ENCODE measurements around the gene PRAMEF6. TPM values are rescaled to one million over a fixed set of nuclear protein-coding genes. Genes with fewer than 3 reads are reported as not detected.
"Not testable (repeated sequence)": the region's sequence is repeated elsewhere in the genome, so short reads cannot be mapped to it uniquely, and the experiment has no call there.

Gene PRAMEF6
- polyA plus RNA-seq: not detected
- long read RNA-seq, donor 1: 0 reads
- long read RNA-seq, donor 2: 0 reads
- long read RNA-seq, donor 3: 0 reads
- long read RNA-seq, donor 4: 0 reads
- long read RNA-seq, donor 5: 0 reads
- long read RNA-seq, donor 6: 0 reads
- long read RNA-seq, donor 7: 0 reads
- long read RNA-seq, donor 8: 0 reads
- long read RNA-seq, donor 9: 0 reads
- long read RNA-seq, donor 10: 0 reads
- long read RNA-seq, donor 11: 0 reads

GRCh38 chr1:12947480-12947879, at the start of gene PRAMEF6:
Gene PRAMEF6 (minus strand): TSS chr1:12947580. CDS start chr1:12942518, 5,062 bp downstream.
- not testable (repeated sequence) for H3K27ac ChIP-seq (ENCODE audit: low read length); H3K27me3 ChIP-seq (ENCODE audit: control insufficient read depth, insufficient read depth, low read length); H3K9me3 ChIP-seq (ENCODE audit: control insufficient read depth, low read depth, low read length); DNase-seq; H3K36me3 ChIP-seq (ENCODE audit: control insufficient read depth, insufficient read depth, low read length); H3K4me1 ChIP-seq (ENCODE audit: control insufficient read depth, insufficient read depth, low read length); H3K4me3 ChIP-seq (ENCODE audit: low read length)
- no CpG with 5 or more reads among the region's 4 CpGs for WGBS (ENCODE audit: insufficient coverage, low lambda C conversion rate)

- H3K36me3 ChIP-seq (ENCODE audit: control insufficient read depth, insufficient read depth, low read length); H3K27me3 ChIP-seq (ENCODE audit: control insufficient read depth, insufficient read depth, low read length); DNase-seq; H3K4me3 ChIP-seq (ENCODE audit: low read length); H3K9me3 ChIP-seq (ENCODE audit: control insufficient read depth, low read depth, low read length); H3K4me1 ChIP-seq (ENCODE audit: control insufficient read depth, insufficient read depth, low read length); H3K27ac ChIP-seq (ENCODE audit: low read length): not testable (repeated sequence)
- no CpG with 5 or more reads among the region's 5 CpGs for WGBS (ENCODE audit: insufficient coverage, low lambda C conversion rate)
These were observed 23.0 kb downstream of the PRAMEF6 start for GRCh38 chr1:12924368-12924767.

GRCh38 chr1:12921749-12922148, 25.6 kb downstream of the PRAMEF6 start:
- not testable (repeated sequence) for H3K4me3 ChIP-seq (ENCODE audit: low read length); H3K36me3 ChIP-seq (ENCODE audit: control insufficient read depth, insufficient read depth, low read length); DNase-seq; H3K27me3 ChIP-seq (ENCODE audit: control insufficient read depth, insufficient read depth, low read length); H3K27ac ChIP-seq (ENCODE audit: low read length); H3K9me3 ChIP-seq (ENCODE audit: control insufficient read depth, low read depth, low read length); H3K4me1 ChIP-seq (ENCODE audit: control insufficient read depth, insufficient read depth, low read length)
- no CpG with 5 or more reads among the region's 2 CpGs for WGBS (ENCODE audit: insufficient coverage, low lambda C conversion rate)

- H3K27ac ChIP-seq (ENCODE audit: low read length); H3K4me1 ChIP-seq (ENCODE audit: control insufficient read depth, insufficient read depth, low read length); H3K9me3 ChIP-seq (ENCODE audit: control insufficient read depth, low read depth, low read length); H3K36me3 ChIP-seq (ENCODE audit: control insufficient read depth, insufficient read depth, low read length); DNase-seq; H3K27me3 ChIP-seq (ENCODE audit: control insufficient read depth, insufficient read depth, low read length); H3K4me3 ChIP-seq (ENCODE audit: low read length): not testable (repeated sequence)
- WGBS (ENCODE audit: insufficient coverage, low lambda C conversion rate): no CpG with 5 or more reads among the region's 1 CpG
These were observed 31.1 kb downstream of the PRAMEF6 start, which contains the start of gene PRAMEF7 for GRCh38 chr1:12916310-12916709. Gene PRAMEF7 (plus strand): TSS chr1:12916610. CDS start chr1:12917693, 1,083 bp downstream.

- H3K27ac ChIP-seq (ENCODE audit: low read length); H3K27me3 ChIP-seq (ENCODE audit: control insufficient read depth, insufficient read depth, low read length); H3K4me1 ChIP-seq (ENCODE audit: control insufficient read depth, insufficient read depth, low read length); DNase-seq; H3K9me3 ChIP-seq (ENCODE audit: control insufficient read depth, low read depth, low read length); H3K4me3 ChIP-seq (ENCODE audit: low read length); H3K36me3 ChIP-seq (ENCODE audit: control insufficient read depth, insufficient read depth, low read length): not testable (repeated sequence)
- WGBS (ENCODE audit: insufficient coverage, low lambda C conversion rate): no CpG with 5 or more reads among the region's 5 CpGs
These were observed 43.4 kb downstream of the PRAMEF6 start for GRCh38 chr1:12903793-12904572.

GRCh38 chr1:12899186-12899585, 48.2 kb downstream of the PRAMEF6 start:
- not testable (repeated sequence) for H3K4me1 ChIP-seq (ENCODE audit: control insufficient read depth, insufficient read depth, low read length); H3K27me3 ChIP-seq (ENCODE audit: control insufficient read depth, insufficient read depth, low read length); H3K36me3 ChIP-seq (ENCODE audit: control insufficient read depth, insufficient read depth, low read length); DNase-seq; H3K9me3 ChIP-seq (ENCODE audit: control insufficient read depth, low read depth, low read length); H3K27ac ChIP-seq (ENCODE audit: low read length); H3K4me3 ChIP-seq (ENCODE audit: low read length)

- DNase-seq; H3K36me3 ChIP-seq (ENCODE audit: control insufficient read depth, insufficient read depth, low read length); H3K4me3 ChIP-seq (ENCODE audit: low read length); H3K27me3 ChIP-seq (ENCODE audit: control insufficient read depth, insufficient read depth, low read length); H3K4me1 ChIP-seq (ENCODE audit: control insufficient read depth, insufficient read depth, low read length); H3K27ac ChIP-seq (ENCODE audit: low read length); H3K9me3 ChIP-seq (ENCODE audit: control insufficient read depth, low read depth, low read length): not testable (repeated sequence)
- no CpG with 5 or more reads among the region's 1 CpG for WGBS (ENCODE audit: insufficient coverage, low lambda C conversion rate)
These were observed 49.2 kb downstream of the PRAMEF6 start, which contains the start of gene PRAMEF10 for GRCh38 chr1:12898170-12898569. Gene PRAMEF10 (minus strand): TSS chr1:12898270. CDS start chr1:12895847, 2,423 bp downstream.

Other genes with a start within 250 kb of the PRAMEF6 start
- not detected for gene AADACL3, start 231.5 kb downstream of the PRAMEF6 start, polyA plus RNA-seq
- gene CFAP107, start 201.4 kb downstream of the PRAMEF6 start, polyA plus RNA-seq: 0.03 TPM
- gene PRAMEF12, start 173.8 kb downstream of the PRAMEF6 start, polyA plus RNA-seq: not detected
- not detected for gene PRAMEF1, start 156.2 kb downstream of the PRAMEF6 start, polyA plus RNA-seq
- not detected for gene PRAMEF11, start 116.2 kb downstream of the PRAMEF6 start, polyA plus RNA-seq
- not detected for gene HNRNPCL1, start 98.9 kb downstream of the PRAMEF6 start, polyA plus RNA-seq
- not detected for gene PRAMEF2, start 90.5 kb downstream of the PRAMEF6 start, polyA plus RNA-seq
- not detected for gene PRAMEF4, start 61.4 kb downstream of the PRAMEF6 start, polyA plus RNA-seq
- gene PRAMEF10, start 49.3 kb downstream of the PRAMEF6 start, polyA plus RNA-seq: not detected
- not detected for gene PRAMEF7, start 31.0 kb downstream of the PRAMEF6 start, polyA plus RNA-seq
- not detected for gene PRAMEF27, start 109.0 kb upstream of the PRAMEF6 start, polyA plus RNA-seq
- gene HNRNPCL3, start 113.2 kb upstream of the PRAMEF6 start, polyA plus RNA-seq: not detected
- not detected for gene PRAMEF25, start 123.2 kb upstream of the PRAMEF6 start, polyA plus RNA-seq
- gene HNRNPCL2, start 169.3 kb upstream of the PRAMEF6 start, polyA plus RNA-seq: not detected
- not detected for gene PRAMEF26, start 208.4 kb upstream of the PRAMEF6 start, polyA plus RNA-seq
- not detected for gene HNRNPCL4, start 218.1 kb upstream of the PRAMEF6 start, polyA plus RNA-seq
- not detected for gene PRAMEF9, start 224.3 kb upstream of the PRAMEF6 start, polyA plus RNA-seq

Data from large intestine (tissue), 12 donors.